Ramos (cell line): Measurements from ENCODE around the gene MCRIP1.

ENCODE experiments used
- in situ Hi-C: fragments of 300-500 bp; cut with MboI; formaldehyde crosslinking; loops from one replicate; pipeline ENCODE4 v1.14.3; 2022; ENCODE audit warnings: low sequenced_read_pairs; ENCODE audit not compliant: unreplicated experiment

MCRIP1 gene, protein sequence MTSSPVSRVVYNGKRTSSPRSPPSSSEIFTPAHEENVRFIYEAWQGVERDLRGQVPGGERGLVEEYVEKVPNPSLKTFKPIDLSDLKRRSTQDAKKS

GRCh38 chr17:81833160-81833920 is at the start of gene MCRIP1:
Gene MCRIP1 (minus strand): TSS chr17:81833291. CDS start chr17:81824506, 8,785 bp downstream.
- in situ Hi-C loops: no loop called here

DNA sequence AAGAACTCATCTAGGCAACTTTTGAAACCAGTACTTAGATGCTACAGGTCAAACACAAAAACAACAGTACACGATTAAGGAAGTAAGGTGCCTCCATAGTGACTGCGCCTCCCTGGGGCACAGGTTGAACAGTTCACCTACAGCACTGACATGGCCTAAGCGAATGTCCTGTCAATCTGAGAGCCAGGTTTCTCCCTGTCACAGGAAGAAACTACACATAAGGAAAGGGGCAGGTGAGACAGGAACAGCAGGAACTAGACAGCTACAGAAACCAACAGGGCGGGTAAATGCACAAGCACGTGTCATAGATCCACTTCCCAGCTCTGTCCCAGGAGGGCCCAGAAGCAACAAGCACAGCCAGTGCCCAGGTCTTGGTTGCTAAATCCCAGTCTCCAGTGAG is 46.0 kb upstream of the MCRIP1 start:
- in situ Hi-C loops: no loop called here

GRCh38 chr17:81878294-81878693 is 45.2 kb upstream of the MCRIP1 start:
- in situ Hi-C loops: no loop called here

GRCh38 chr17:81877569-81877968 is 44.5 kb upstream of the MCRIP1 start:
- in situ Hi-C loops: no loop called here

- in situ Hi-C loops: no loop called here
These were observed 38.5 kb upstream of the MCRIP1 start for GRCh38 chr17:81871387-81872230.

DNA sequence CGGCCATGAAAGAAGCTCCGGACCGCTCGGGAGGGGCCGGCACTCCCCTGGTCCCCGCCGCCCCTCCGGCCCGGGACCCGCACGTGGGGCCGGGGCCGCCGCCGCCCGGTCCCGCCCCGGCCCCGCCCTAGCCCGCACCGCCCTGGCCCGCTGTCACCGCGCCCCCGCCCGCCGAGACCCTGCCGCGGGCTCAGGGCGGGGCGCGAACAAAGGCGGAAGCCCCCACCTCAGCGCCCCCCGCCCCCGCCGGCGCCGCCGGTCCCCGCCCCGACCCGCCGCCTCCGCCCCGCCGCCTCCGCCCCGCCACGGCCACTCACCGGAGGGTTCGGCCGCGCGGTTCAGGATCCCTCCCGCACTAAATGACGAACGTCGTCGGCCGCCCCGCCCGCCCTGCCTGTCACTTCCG is 37.9 kb upstream of the MCRIP1 start, which contains the start of gene ARHGDIA:
TSS of gene ARHGDIA (minus strand) at position 357 of the 406 bp plus-strand sequence. CDS start 1,407 bp downstream, outside the sequence.
- in situ Hi-C loops: no loop called here

DNA sequence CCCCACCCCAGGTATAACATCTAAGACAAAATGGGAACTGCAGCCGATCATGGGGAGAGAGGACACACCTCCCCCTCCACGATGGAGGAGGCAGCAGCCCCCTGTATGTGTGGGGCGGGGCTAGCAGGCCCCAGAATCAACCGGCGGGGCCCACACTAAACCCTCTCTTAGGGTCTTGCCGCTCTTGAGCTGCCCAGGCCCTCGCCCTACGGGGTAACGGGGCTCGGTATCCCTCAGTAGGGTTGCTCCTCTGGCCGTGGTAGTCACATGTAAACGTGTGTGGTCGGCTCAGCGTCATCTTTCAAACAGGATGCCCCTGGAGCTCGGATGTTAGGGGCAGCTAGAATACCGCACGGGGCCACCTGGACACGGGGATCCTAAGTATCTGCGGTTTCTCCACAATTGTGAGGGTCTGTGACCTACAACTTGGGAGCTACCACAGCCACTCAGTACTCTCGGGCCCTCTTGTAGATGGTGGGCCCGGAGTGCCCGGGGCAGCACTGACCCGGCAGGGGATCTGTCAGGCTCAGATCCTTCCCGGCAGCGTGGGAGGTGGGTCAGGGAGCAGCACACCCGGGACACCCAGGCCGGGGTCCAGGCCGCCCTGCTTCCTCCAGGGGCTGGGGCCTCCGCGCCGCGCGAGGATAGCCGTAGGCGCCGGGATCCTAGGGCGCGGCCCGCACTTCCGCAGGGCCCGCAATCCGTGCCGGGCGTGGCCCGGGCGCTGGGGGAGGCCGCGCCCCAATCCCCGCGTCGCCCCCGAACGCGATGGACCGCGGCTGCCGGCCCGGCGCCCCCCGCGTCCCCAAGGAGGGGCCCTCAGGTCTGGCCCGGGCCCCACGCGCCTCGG is 37.3 kb upstream of the MCRIP1 start:
- in situ Hi-C loops: no loop called here

DNA sequence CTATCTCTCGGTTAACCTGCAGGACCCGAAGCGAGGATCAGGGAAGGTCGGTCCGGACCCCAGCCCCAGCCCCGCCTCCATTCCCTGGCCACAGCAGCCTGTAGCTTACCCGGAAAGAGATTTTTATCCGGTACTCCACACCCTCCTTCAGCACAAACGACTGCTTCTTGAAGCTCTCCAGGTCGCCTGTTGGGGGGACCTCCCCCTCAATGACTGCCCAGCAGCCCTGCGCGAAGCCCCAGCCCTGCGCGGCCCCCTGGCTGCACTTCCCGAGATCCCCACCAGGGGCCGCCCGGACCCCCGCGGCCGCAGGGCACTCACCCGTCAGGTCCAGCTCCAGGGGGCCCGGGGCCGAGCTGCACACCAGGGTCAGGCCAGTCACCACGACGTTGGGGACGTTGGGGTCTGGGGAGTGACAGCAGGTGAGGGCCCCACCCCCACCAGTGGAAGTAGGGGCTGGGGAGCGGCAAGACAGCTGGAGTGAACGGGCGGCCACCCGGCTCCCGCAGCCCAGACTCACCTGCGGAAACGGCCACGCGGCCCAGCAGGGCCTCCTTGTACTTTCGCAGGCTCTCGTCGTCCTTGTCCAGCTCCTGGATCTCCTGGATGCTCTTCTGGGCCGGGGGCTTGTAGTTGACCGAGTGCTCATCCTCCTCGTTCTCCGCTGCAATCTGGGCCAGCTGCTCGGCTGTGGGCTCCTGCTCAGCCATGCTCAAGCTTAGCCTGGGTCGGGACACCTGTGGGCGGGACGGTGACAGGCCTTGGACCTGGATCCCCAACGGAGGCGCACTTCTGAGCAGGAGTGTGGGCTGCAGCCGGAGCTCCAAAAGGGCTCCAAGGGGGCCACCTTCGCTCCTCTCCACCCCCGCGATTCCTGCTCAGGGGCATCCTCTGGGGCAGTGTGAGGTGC is 36.4 kb upstream of the MCRIP1 start:
- in situ Hi-C loops: no loop called here

DNA sequence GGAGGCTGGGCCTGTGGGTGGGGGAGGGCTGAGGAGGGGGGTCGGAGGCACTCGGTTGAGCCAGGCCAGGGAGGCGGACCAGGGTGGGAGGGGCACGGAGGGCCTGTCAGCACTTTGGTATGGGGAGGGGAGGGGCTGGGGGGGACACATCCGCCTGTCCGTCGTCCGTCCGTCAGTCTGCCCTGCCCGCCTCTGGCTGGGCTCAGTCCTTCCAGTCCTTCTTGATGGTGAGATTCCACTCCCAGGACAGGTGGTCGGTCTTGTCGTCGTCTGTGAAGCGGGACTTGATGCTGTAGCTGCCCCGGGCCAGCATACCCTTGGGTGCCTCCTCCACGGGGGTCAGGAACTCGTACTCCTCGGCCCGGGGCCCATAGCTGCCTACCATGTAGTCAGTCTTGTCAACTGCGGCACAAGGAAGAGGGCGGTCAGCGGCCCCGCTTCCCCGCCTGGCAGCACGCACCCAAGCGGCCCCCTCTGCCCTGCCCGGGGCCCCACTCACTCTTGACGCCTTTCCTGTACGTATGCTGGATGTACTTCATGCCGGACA is 35.7 kb upstream of the MCRIP1 start:
- in situ Hi-C loops: no loop called here

- in situ Hi-C loops: no loop called here
These were observed 35.0 kb upstream of the MCRIP1 start for GRCh38 chr17:81867991-81868673.

DNA sequence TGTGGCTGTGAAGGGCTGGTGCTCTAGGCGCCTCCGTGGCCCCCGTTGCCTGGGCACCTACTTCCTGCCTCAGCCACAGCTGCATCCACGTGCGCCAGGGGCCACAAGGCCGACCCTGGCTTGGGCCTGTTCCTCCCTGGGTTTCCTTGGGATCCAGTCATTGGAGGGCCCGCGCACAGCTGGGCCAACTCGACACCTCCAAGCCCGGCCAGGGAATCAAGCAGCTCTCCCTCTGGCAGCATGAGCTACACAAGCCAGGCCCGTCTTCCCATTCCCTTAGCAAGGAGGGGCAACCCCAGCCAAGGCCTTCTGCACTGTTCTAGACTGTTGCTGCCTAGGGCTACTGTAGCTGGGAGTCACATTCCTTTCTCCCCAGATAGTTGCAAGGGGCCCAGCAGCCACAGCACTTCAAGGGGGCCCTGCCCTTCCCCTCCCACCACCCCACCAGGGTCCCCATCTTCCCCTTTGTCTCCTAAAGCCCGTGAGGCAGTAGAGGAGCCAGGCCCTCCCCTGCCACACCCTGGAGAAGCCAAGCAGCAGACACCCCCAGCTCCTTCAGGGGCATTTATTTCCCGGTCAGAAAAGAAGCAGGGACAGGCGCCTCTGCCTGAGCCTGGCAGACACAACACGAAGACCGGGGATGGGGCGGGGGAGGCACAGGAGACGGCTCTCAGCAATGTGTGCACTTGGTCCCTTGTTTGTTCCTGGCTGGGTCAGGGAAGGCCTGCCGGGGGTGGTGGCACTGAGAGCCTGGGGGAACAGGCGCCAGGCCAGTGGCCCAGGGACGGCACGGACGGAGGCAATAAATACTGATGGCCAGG is 34.3 kb upstream of the MCRIP1 start:
- in situ Hi-C loops: no loop called here

- in situ Hi-C loops: no loop called here
These were observed 33.5 kb upstream of the MCRIP1 start for GRCh38 chr17:81866440-81867169.

DNA sequence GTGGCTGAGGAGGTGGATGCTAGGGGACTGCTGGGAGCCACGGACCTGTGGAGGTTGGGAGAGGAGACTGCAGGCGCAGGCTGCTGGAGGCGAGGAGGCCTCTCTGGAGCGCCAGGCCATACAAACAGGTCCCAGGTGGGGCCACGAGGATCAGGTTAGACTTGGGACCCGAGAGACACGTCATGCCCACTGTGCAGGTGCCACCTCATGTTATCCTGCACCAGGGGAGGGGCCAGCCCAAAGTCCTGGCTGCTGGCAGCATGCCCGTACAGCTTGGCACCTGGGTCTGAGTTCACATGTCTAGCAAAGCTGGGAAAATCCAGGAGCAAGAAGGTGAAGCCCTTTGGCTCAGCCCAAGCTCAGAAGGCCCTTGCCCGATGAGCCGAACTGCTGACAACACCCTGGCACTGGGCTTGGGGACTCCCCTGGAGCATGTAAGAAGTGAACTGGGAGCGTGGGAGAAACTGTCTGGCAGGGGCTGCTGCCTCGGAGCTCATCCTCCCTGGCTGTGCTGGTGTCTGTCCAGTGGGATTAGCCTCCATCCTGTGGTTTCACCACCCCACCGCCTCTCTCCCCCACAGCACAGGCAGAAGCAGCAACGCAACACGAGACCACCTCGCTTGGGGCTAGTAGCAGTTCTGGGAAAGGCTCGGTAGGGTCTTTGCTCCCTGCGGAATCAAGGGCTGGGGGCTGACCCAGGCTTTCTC is 32.8 kb upstream of the MCRIP1 start:
- in situ Hi-C loops: no loop called here

- in situ Hi-C loops: no loop called here
These were observed 32.3 kb upstream of the MCRIP1 start for GRCh38 chr17:81865358-81865732.

DNA sequence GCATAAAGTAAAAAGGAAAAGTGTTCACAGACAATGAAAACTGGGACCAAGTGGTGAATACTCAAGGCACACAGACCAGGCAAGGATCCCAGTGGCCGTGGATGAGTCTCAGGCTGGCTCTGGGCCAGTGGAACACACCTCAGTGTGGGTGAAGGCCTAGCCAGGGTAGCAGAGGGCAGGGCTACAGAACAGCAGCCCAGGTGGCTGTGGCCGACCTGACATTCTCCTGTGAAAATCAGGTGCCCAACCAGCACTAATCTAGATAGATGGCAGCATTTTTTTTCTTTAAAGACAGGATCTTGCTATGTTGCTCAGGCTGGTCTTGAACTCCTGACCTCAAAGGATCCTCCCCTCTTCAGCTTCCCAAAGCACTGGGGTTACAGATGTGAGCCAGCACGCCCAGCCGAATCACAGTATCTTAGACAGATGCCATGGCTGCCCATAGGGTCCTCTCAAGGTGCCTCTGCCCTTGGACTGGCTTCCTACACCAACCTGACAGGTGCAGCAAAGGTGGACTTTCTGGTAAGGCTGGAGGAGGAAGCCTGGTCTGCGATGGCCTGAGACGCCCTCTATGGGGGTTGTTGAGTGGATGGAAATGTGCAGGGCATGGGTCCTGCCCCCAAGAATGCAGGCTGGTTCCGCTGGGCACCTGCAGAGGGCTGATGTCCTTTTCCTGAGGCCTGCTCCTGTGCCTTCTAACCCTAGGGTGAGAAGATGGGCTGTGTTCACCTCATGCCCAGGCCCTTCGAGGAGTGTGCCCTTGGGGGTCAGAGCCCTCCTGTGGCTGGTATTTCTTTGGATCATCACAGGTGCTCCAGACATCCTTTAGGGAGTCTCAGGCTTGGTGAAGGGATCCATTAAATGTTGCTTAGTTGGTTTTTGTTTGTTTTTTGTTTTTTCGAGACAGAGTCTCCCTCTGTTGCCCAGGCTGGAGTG is 31.0 kb upstream of the MCRIP1 start:
- in situ Hi-C loops: no loop called here
